ENCODE data around the gene HSPB2. TPM values are rescaled to one million over a fixed set of nuclear protein-coding genes. Genes with fewer than 3 reads are reported as not detected.

The HSPB2 gene
- total RNA-seq, 1 experiment from 2014 or later = 0.33 TPM

DNA sequence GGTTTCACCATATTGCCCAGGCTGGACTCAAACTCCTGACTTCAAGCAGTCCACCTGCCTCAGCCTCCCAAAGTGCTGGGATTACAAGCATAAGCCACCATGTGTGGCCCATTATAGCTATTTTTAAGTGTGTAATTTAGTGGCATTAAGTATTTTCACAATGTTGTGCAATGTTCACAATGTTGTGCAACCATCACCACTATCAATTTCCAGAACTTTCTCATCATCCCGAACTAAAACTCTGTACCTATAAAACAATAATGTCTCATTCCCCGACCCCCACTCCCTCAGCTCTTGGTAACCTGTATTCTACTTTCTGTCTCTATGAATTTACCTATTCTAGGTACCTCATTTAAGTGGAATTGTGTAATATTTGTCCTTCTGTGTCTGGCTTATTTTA lies 25.7 kb upstream of the HSPB2 start:
- ChIA-PET CTCF (interaction anchor here (1.5 kb wide), 1 partner anchor 300 kb away, joined by 3 read pairs; no protein-coding TSS in a partner anchor), POLR2A (no interaction called here)
- H3K9me3 Mint-ChIP-seq = peaks cover 4% of the 10 kb centered on the region; the same call in 1 of the 2 replicates
- H3K36me3 Mint-ChIP-seq = no peaks in the 10 kb centered on the region
- H3K4me1 Mint-ChIP-seq = no peaks in the 10 kb centered on the region
- DNase-seq (ENCODE audit: low spot score) = no peak
- no peak overlapping the region for H3K4me3 Mint-ChIP-seq
- TF ChIP-seq STAT6 (CRISPR knock-in tag; conservative IDR thresholded peaks at IDR 0.05; ENCODE audit: low read depth) = no peak
- TF ChIP-seq ELF4 (CRISPR knock-in tag; IDR thresholded peaks at IDR 0.05; ENCODE audit: low read depth) = no peak
- no peak for TF ChIP-seq IRF2 (CRISPR knock-in tag; IDR thresholded peaks at IDR 0.05; ENCODE audit: borderline replicate concordance, low read depth)
- no peak for TF ChIP-seq FOXK1 (CRISPR knock-in tag; IDR thresholded peaks at IDR 0.05)
- no peak for TF ChIP-seq ETV6 (CRISPR knock-in tag; IDR thresholded peaks at IDR 0.05)
- TF ChIP-seq NR1H2 (CRISPR knock-in tag; IDR thresholded peaks at IDR 0.05) = no peak
- TF ChIP-seq EMX1 (CRISPR knock-in tag; IDR thresholded peaks at IDR 0.05) = no peak
- no peak for TF ChIP-seq SP1 (CRISPR knock-in tag; conservative IDR thresholded peaks at IDR 0.05)
- TF ChIP-seq, protein P1, sequence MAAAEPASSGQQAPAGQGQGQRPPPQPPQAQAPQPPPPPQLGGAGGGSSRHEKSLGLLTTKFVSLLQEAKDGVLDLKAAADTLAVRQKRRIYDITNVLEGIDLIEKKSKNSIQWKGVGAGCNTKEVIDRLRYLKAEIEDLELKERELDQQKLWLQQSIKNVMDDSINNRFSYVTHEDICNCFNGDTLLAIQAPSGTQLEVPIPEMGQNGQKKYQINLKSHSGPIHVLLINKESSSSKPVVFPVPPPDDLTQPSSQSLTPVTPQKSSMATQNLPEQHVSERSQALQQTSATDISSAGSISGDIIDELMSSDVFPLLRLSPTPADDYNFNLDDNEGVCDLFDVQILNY (CRISPR knock-in tag; IDR thresholded peaks at IDR 0.05) = no peak
- TF ChIP-seq NR2C2 (CRISPR knock-in tag; IDR thresholded peaks at IDR 0.05) = no peak
- TF ChIP-seq ZNF425 (CRISPR knock-in tag; conservative IDR thresholded peaks at IDR 0.05) = no peak
- TF ChIP-seq ZNF396 (CRISPR knock-in tag; IDR thresholded peaks at IDR 0.05; ENCODE audit: borderline replicate concordance) = no peak
- no peak for TF ChIP-seq ZNF317 (CRISPR knock-in tag; IDR thresholded peaks at IDR 0.05; ENCODE audit: borderline replicate concordance, low read depth)
- no peak for TF ChIP-seq TEAD1 (CRISPR knock-in tag; IDR thresholded peaks at IDR 0.05)
- TF ChIP-seq, protein P2, sequence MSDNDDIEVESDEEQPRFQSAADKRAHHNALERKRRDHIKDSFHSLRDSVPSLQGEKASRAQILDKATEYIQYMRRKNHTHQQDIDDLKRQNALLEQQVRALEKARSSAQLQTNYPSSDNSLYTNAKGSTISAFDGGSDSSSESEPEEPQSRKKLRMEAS (CRISPR knock-in tag; IDR thresholded peaks at IDR 0.05) = no peak
- no peaks in the 10 kb centered on the region for H3K27me3 Mint-ChIP-seq (ENCODE audit: low read depth)
- ATAC-seq = no peak
- H3K27ac Mint-ChIP-seq = no peak overlapping the region

DNA sequence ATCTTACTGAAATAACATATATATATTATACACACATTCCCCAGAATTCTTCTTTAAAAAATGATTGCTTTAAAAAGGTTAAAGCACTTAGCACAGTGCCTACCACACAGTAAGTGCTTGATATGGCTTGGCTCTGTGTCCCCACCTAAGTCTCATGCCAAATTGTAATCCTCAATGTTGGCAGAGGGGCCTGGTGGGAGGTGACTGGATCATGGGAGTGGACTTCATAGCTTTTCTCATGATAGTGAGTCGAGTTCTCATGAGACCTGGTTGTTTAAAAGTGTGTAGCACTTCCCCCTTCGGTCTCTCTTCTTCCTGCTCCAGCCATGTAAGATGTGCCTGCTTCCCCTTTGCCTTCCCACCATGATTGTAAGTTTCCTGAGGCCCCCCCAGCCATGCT lies 7.1 kb upstream of the HSPB2 start:
- H3K4me1 Mint-ChIP-seq = peaks cover 11% of the 10 kb centered on the region
- no peaks in the 10 kb centered on the region; the same call in 1 of the 2 replicates for H3K27me3 Mint-ChIP-seq (ENCODE audit: low read depth)
- POLR2A ChIA-PET = no interaction called here
- no peaks in the 10 kb centered on the region for H3K36me3 Mint-ChIP-seq
- CTCF ChIA-PET = no interaction called here
- peaks cover 6% of the 10 kb centered on the region for H3K9me3 Mint-ChIP-seq
- DNase-seq (ENCODE audit: low spot score) = no peak
- no peak overlapping the region for H3K4me3 Mint-ChIP-seq
- ATAC-seq = no peak
- no peak overlapping the region for H3K27ac Mint-ChIP-seq
- TF ChIP-seq RELA (CRISPR knock-in tag; IDR thresholded peaks at IDR 0.05; ENCODE audit: borderline replicate concordance) (no peak), KAT7 (CRISPR knock-in tag; IDR thresholded peaks at IDR 0.05; ENCODE audit: borderline replicate concordance) (no peak), NFE2L1 (CRISPR knock-in tag; IDR thresholded peaks at IDR 0.05) (no peak), ZNF423 (CRISPR knock-in tag; IDR thresholded peaks at IDR 0.05) (no peak)
- TF ChIP-seq, protein P3, sequence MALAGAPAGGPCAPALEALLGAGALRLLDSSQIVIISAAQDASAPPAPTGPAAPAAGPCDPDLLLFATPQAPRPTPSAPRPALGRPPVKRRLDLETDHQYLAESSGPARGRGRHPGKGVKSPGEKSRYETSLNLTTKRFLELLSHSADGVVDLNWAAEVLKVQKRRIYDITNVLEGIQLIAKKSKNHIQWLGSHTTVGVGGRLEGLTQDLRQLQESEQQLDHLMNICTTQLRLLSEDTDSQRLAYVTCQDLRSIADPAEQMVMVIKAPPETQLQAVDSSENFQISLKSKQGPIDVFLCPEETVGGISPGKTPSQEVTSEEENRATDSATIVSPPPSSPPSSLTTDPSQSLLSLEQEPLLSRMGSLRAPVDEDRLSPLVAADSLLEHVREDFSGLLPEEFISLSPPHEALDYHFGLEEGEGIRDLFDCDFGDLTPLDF (CRISPR knock-in tag; IDR thresholded peaks at IDR 0.05) = no peak
- TF ChIP-seq, protein P4, sequence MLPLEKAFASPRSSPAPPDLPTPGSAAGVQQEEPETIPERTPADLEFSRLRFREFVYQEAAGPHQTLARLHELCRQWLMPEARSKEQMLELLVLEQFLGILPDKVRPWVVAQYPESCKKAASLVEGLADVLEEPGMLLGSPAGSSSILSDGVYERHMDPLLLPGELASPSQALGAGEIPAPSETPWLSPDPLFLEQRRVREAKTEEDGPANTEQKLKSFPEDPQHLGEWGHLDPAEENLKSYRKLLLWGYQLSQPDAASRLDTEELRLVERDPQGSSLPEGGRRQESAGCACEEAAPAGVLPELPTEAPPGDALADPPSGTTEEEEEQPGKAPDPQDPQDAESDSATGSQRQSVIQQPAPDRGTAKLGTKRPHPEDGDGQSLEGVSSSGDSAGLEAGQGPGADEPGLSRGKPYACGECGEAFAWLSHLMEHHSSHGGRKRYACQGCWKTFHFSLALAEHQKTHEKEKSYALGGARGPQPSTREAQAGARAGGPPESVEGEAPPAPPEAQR (CRISPR knock-in tag; IDR thresholded peaks at IDR 0.05) = no peak

All from WTC11 (cell line).